Natural killer cell treated with Interleukin-12 subunit alpha and Interleukin-12 subunit beta and Interleukin-15 and Interleukin-18, amount 100 ng/mL, for 72 hours (primary cell): ENCODE data around the gene DEAF1. TPM values are rescaled to one million over a fixed set of nuclear protein-coding genes. Genes with fewer than 3 reads are reported as not detected.

Experiments used
- ATAC-seq, 2 donors: fragments of 150-1000 bp; cut with Tn5 transposase in 1 of 2; sonication (Bioruptor Pico), chemical (Tn5 transposase) in 1 of 2; 2 replicates each; pipeline ENCODE4 v1.10.0; 2021
- DNase-seq: peaks from one replicate; pipeline ENCODE4 v3.0.0; 2022; ENCODE audit warnings: low spot score
- H3K27ac Mint-ChIP-seq, 2 donors: 1 replicate in 1 of 2; 2 replicates in 1 of 2; pipeline ENCODE4 v1.8.0; 2022; ENCODE audit warnings: mixed read lengths in 2 of 2, mild to moderate bottlenecking in 1 of 2, moderate library complexity in 1 of 2
- H3K27me3 Mint-ChIP-seq, 2 donors: 1 replicate in 1 of 2; 2 replicates in 1 of 2; pipeline ENCODE4 v1.8.0; 2022; ENCODE audit warnings: mixed read lengths in 2 of 2
- H3K36me3 Mint-ChIP-seq: one replicate; pipeline ENCODE4 v1.8.0; 2022; ENCODE audit warnings: mixed read lengths
- H3K4me1 Mint-ChIP-seq, 2 donors: 1 replicate in 1 of 2; 2 replicates in 1 of 2; pipeline ENCODE4 v1.8.0; 2022; ENCODE audit warnings: low read depth in 2 of 2, mixed read lengths in 2 of 2, mild to moderate bottlenecking in 1 of 2
- H3K4me3 Mint-ChIP-seq: one replicate; pipeline ENCODE4 v1.8.0; 2022; ENCODE audit warnings: mixed read lengths
- H3K9me3 Mint-ChIP-seq: 2 replicates; pipeline ENCODE4 v1.8.0; 2022; ENCODE audit warnings: mixed read lengths
- total RNA-seq, 2 donors: library from RNA; stranded (reverse); gene quantifications; one replicate each; pipeline ENCODE4 v1.2.3, GENCODE V29; 2022

DEAF1 gene
- total RNA-seq, 2 donors from 2014 or later: 23.2 to 83.6 TPM

DNA sequence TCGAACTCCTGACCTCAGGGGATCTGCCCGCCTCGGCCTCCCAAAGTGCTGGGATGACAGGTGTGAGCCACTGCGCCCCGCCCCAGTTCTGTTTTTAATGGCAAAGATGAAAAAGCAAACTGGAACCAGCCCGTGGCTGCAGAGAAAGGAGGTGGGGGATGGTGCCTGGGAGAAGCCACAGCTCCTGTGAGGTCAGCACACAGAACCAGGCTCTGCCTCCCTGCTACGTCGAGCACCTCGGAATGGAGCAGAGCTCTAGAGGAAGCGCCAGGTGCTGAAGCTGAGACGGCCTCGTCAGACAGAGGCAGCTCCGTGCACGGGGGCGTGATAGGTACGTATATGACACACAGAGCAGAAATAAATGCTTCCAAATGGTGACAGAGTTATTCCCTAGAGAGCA is 49.5 kb downstream of the DEAF1 start:
- Mint-ChIP-seq H3K27me3 (no peaks in the 10 kb centered on the region), H3K4me3 (no peak overlapping the region), H3K36me3 (no peaks in the 10 kb centered on the region), H3K27ac (no peak overlapping the region), H3K4me1 (peaks cover 0 to under 1% of the 10 kb centered on the region in 2 donors), H3K9me3 (no peaks in the 10 kb centered on the region)
- ATAC-seq: no peak
- no peak for DNase-seq

DNA sequence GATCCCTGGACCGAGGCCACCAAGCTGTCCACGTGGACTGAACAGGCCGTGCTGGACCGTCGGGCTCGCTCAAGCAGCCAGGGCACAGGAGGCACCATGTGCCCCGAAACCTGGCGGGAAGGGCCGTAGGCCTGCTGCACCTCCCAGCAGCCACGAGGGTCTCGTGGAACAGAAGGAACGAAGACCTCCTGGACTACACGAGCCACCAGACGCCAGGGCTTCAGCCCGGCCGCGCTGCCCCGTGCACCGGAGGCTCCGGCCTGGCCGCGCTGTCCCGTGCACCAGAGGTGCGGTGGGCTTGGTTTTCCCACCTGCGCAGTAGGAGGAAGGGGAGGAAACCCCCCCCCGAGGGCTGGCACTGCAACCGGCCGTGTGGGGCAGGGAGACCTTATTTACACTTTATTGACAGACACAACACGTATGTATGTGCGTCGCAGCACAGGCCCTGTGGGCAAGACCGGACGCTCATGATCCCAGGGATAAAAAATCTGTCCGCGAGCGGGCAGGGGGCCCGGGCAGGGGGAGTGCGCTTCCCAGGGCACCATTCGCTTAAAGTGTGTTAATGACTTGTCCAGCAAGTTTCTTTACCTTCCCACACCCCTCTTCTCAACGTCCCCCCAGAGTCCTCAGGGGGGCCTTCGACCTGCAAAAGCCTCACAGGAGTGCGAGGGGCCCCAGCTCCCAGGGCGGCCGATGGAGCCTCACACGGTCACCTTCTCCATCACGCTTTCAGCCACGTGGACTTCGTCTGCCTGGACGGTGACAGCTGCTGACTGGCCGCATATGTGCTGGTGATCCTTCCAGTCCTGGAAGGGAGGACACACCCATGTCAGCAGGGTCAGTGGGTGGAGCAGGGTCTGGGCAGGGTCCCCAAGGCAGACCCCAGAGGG is 50.9 kb downstream of the DEAF1 start:
- no peaks in the 10 kb centered on the region for H3K36me3 Mint-ChIP-seq
- no peak overlapping the region for H3K27ac Mint-ChIP-seq
- DNase-seq (peak; percentile 47), ATAC-seq (no peak)
- no peaks in the 10 kb centered on the region for H3K9me3 Mint-ChIP-seq
- peaks cover 0 to 3% of the 10 kb centered on the region in 2 donors for H3K27me3 Mint-ChIP-seq
- no peak overlapping the region for H3K4me3 Mint-ChIP-seq
- H3K4me1 Mint-ChIP-seq: peaks cover 0 to 3% of the 10 kb centered on the region in 2 donors

DNA sequence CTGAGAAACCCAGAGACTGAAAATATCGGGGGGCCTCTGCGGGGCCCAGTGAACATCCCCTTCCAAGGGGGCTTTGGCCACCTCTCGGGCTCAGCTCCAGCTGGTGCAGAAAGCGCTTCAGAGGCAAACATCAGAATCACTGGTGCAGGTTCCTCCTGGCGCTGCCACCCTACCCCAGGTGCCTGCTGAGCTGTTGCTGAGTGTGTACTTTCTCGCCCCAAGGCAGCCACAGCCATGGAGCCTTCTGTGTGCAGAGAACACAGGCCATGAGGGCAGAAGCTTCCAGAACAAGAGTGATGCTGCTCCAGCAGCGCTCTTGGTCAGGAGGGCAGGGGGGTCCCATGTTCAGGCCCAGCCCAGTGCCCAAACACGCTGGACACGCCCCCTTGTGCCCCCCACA is 51.7 kb downstream of the DEAF1 start:
- peaks cover 0 to 3% of the 10 kb centered on the region in 2 donors for H3K4me1 Mint-ChIP-seq
- H3K9me3 Mint-ChIP-seq: no peaks in the 10 kb centered on the region
- no peak overlapping the region for H3K27ac Mint-ChIP-seq
- peaks cover 6 to 7% of the 10 kb centered on the region in 2 donors for H3K27me3 Mint-ChIP-seq
- no peaks in the 10 kb centered on the region for H3K36me3 Mint-ChIP-seq
- H3K4me3 Mint-ChIP-seq: no peak overlapping the region
- ATAC-seq (no peak), DNase-seq (no peak)

DNA sequence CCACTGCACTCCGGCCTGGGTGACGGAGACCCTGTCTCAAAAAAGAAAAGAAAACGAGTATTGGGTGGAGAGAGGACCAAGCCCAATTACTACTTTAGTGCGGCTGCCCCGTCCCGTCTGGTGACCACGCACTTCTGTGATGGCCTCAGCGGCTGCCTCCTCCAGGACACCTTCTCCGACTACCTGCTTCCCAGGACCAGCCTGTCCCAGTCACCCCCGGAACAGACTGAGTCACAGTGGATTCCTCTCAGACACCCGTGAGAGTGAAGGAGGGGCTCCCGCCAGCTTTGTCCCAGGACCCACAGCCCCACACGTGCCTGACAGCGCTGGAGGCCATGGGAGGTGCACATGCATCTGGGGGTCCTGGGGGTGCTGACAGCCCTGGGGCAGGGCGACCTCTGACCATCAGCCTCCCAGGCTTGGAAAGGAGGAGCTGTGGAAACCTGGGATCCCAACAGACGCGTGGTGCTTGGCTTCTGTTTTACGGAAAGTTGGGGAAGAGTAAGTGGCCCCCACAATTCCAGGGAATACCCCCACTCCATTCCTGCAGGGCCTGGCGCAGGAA is 53.1 kb downstream of the DEAF1 start:
- ATAC-seq: no peak
- peak; percentile 44 for DNase-seq
- Mint-ChIP-seq H3K9me3 (no peaks in the 10 kb centered on the region), H3K36me3 (no peaks in the 10 kb centered on the region), H3K27me3 (peaks cover 11 to 14% of the 10 kb centered on the region in 2 donors), H3K4me3 (no peak overlapping the region), H3K4me1 (peaks cover 0 to 7% of the 10 kb centered on the region in 2 donors), H3K27ac (no peak overlapping the region)

DNA sequence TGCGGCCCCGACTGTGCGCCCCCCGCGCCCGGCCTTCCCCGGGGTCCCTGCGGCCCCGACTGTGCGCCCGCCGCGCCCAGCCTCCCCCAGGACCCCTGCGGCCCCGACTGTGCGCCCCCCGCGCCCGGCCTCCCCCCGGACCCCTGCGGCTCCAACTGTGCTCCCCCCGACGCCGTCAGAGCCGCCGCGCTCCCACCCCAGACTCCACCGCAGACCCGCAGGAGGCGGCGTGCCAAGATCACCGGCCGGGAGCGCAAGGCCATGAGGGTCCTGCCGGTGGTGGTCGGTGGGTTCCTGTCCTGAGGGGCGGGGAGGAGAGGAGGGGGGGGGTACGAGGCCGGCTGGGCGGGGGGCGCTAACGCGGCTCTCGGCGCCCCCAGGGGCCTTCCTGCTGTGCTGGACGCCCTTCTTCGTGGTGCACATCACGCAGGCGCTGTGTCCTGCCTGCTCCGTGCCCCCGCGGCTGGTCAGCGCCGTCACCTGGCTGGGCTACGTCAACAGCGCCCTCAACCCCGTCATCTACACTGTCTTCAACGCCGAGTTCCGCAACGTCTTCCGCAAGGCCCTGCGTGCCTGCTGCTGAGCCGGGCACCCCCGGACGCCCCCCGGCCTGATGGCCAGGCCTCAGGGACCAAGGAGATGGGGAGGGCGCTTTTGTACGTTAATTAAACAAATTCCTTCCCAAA is 54.9 kb downstream of the DEAF1 start:
- Mint-ChIP-seq H3K27ac (no peak overlapping the region), H3K36me3 (no peaks in the 10 kb centered on the region), H3K4me1 (peaks cover 0 to 7% of the 10 kb centered on the region in 2 donors), H3K4me3 (no peak overlapping the region), H3K27me3 (peaks cover 19 to 22% of the 10 kb centered on the region in 2 donors), H3K9me3 (no peaks in the 10 kb centered on the region)
- peak; percentile 54 for DNase-seq
- no peak for ATAC-seq

DNA sequence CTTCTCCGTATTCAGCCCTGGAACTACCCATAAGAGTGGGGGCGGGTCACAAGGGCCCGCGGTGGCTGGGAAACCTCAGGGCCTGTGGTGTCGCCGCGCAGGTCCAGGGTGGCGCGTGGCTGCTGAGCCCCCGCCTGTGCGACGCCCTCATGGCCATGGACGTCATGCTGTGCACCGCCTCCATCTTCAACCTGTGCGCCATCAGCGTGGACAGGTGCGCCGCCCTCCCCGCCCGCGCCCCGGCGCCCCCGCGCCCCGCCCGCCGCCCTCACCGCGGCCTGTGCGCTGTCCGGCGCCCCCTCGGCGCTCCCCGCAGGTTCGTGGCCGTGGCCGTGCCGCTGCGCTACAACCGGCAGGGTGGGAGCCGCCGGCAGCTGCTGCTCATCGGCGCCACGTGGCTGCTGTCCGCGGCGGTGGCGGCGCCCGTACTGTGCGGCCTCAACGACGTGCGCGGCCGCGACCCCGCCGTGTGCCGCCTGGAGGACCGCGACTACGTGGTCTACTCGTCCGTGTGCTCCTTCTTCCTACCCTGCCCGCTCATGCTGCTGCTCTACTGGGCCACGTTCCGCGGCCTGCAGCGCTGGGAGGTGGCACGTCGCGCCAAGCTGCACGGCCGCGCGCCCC is 55.6 kb downstream of the DEAF1 start:
- Mint-ChIP-seq H3K4me3 (no peak overlapping the region), H3K9me3 (no peaks in the 10 kb centered on the region), H3K36me3 (no peaks in the 10 kb centered on the region), H3K27ac (no peak overlapping the region), H3K4me1 (peaks cover 0 to 7% of the 10 kb centered on the region in 2 donors), H3K27me3 (peaks cover 20 to 22% of the 10 kb centered on the region in 2 donors)
- no peak for ATAC-seq
- DNase-seq: no peak

DNA sequence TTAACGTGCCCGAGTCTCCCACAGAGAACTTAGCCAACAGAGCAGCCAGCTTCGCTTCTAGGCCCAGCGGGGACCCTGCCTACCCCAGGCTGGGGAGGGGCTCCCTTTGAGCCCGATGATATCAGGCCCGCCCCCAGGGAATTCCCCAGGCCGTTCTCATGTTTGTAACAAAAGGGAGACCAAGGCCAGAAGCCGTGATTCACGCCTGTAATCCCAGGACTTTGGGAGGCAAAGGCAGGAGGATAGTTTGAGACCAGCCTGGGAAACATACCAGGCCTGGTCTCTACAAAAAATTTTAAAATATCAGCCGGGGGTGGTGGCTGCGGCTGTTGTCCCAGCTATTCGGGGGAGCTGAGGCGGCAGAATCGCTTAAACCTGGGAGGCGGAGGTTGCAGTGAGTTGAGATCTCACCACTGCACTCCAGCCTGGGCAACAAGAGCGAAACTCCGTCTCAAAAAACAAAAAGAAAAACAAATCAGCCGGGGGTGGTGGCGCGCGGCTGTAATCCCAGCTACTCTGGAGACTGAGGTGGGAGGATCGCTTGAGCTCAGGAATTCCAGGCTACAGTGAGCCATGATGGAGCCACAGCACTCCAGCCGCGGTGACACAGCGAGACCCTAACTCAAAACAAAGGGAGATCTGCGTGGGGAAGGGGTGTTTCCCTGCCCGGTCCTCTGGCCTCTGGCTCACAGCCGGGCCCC is 56.2 kb downstream of the DEAF1 start:
- H3K4me3 Mint-ChIP-seq: no peak overlapping the region
- H3K9me3 Mint-ChIP-seq: no peaks in the 10 kb centered on the region
- H3K27me3 Mint-ChIP-seq: peaks cover 20 to 22% of the 10 kb centered on the region in 2 donors
- H3K4me1 Mint-ChIP-seq: peaks cover 0 to 7% of the 10 kb centered on the region in 2 donors
- no peaks in the 10 kb centered on the region for H3K36me3 Mint-ChIP-seq
- H3K27ac Mint-ChIP-seq: no peak overlapping the region
- DNase-seq: no peak
- no peak for ATAC-seq

DNA sequence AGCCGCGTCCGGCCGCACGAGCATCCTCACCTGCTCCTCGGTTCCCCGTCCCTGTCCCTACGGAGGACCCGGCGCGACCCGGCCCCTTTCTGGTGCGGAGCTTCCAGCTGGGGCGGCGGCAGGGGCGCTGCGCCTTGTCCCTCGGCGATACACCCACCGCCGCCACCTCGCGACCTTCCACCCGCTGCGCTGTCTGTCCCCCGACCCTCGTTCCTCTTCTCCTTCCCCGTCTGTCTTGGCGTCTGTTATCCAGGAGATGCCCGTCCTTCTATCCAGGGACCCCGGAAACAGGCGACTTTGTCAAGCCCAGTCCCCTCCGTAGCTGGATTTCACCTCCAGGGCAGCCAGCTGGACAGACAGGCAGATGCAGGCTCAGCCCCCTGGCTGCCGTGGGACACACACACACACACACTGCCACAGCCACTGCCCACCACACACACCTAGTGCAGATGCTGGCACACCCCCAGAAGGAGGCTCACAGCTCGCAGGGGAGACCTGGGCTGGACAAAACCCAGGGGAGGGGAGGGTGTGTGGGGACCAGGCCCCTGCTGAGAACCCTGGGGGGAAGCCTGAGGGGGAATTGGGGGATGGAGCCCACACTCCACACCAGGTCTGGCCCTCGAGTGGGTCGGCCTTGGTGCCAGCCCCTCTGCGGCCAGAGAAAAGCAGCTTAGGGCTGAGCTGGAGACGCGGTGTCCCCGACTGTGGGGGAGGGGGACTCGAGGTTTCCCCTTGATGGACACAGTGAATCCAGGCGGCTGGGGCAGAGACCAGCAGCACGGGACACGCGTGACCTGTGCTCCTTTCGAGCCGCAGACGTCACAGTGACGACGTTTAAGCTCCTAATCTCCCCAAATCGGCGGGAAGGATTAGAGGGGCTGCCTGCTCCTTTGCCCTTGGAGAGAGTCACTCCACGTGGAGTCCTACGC is 57.2 kb downstream of the DEAF1 start:
- H3K4me1 Mint-ChIP-seq: peaks cover 0 to 7% of the 10 kb centered on the region in 2 donors
- H3K27ac Mint-ChIP-seq: no peak overlapping the region
- no peaks in the 10 kb centered on the region for H3K36me3 Mint-ChIP-seq
- no peak for ATAC-seq
- H3K9me3 Mint-ChIP-seq: no peaks in the 10 kb centered on the region
- peaks cover 20 to 22% of the 10 kb centered on the region in 2 donors for H3K27me3 Mint-ChIP-seq
- no peak overlapping the region for H3K4me3 Mint-ChIP-seq
- no peak for DNase-seq

DNA sequence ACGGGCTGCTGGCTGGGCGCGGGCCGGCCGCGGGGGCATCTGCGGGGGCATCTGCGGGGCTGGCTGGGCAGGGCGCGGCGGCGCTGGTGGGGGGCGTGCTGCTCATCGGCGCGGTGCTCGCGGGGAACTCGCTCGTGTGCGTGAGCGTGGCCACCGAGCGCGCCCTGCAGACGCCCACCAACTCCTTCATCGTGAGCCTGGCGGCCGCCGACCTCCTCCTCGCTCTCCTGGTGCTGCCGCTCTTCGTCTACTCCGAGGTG is 57.8 kb downstream of the DEAF1 start:
- peak in 1 of 2 donors; percentile 2 for ATAC-seq

DNA sequence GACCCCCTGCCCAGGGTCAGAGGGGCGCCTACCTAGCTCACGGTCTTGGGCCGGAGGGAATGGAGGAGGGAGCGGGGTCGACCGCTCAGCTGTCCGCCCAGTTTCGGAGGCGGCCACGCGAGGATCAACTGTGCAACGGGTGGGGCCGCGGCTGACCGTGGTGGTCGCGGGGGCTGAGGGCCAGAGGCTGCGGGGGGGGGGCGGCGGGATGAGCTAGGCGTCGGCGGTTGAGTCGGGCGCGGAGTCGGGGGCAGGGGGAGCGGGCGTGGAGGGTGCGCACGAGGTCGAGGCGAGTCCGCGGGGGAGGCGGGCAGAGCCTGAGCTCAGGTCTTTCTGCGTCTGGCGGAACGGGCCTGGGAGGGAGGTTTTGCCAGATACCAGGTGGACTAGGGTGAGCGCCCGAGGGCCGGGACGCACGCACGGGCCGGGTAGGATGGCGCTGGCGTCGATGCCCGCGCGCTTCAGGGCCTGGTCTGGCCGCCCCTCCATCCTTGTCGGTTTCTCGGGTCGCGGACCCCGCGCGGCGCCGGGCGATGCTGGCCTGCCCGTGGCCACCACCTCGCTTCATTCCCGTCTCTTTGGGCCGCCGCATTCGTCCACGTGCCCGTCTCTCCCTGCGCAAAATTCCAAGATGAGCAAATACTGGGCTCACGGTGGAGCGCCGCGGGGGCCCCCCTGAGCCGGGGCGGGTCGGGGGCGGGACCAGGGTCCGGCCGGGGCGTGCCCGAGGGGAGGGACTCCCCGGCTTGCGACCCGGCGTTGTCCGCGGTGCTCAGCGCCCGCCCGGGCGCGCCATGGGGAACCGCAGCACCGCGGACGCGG is 58.3 kb downstream of the DEAF1 start, which contains the start of gene DRD4:
TSS of gene DRD4 (plus strand) at position 759 of the 822 bp plus-strand sequence. CDS start at position 795, 36 bp downstream.
- Mint-ChIP-seq H3K27ac (no peak within 1 kb of the TSS), H3K9me3 (no peaks in the 10 kb centered on the region), H3K4me3 (no peak within 1 kb of the TSS)

More for the DNA sequence above, 57.8 kb downstream of the DEAF1 start:
- H3K27ac Mint-ChIP-seq: no peak overlapping the region
- DNase-seq: no peak
- H3K27me3 Mint-ChIP-seq: peaks cover 20 to 22% of the 10 kb centered on the region in 2 donors
- H3K4me3 Mint-ChIP-seq: no peak overlapping the region
- peaks cover 0 to 7% of the 10 kb centered on the region in 2 donors for H3K4me1 Mint-ChIP-seq
- no peaks in the 10 kb centered on the region for H3K36me3 Mint-ChIP-seq
- H3K9me3 Mint-ChIP-seq: no peaks in the 10 kb centered on the region

DNA sequence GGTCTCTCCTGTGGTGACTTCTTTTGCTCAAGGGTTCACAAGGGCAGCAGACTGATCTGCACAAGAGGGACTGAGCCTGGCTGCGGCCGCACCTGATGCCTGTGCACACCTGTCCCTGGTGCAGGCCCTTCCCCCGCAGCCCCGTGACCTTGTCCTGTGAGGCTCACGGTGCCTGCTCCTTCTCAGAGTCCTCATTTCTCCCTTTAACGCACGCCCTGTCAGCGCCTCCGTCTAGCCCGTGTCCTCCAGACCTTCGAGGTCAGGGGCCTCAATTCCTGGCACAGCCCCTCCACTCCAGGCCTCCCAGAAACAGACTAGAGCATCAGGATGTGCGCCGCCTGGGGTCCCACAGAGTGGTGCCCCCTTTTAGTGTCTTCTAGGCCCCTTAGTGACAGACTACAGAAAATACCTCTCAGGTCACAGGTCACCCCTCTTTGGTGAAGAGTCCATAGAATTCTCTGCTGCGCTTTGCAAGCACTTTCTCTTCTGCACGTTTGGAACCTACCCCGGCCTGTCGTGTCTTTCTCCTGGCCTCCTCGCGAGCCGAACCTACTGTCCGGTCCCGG is 59.0 kb downstream of the DEAF1 start:
- no peak overlapping the region for H3K27ac Mint-ChIP-seq
- no peaks in the 10 kb centered on the region for H3K9me3 Mint-ChIP-seq

More for the DNA sequence above, 58.3 kb downstream of the DEAF1 start, which contains the start of gene DRD4:
- Mint-ChIP-seq H3K36me3 (no peaks in the 10 kb centered on the region), H3K27me3 (peaks cover 20 to 22% of the 10 kb centered on the region in 2 donors), H3K4me1 (peaks cover 0 to 7% of the 10 kb centered on the region in 2 donors)
- ATAC-seq: peak; percentile 3 to 54
- no peak for DNase-seq

More for the DNA sequence above, 59.0 kb downstream of the DEAF1 start:
- H3K27me3 Mint-ChIP-seq: peaks cover 20 to 22% of the 10 kb centered on the region in 2 donors
- no peak for DNase-seq
- no peaks in the 10 kb centered on the region for H3K36me3 Mint-ChIP-seq
- no peak overlapping the region for H3K4me3 Mint-ChIP-seq
- peaks cover 0 to 7% of the 10 kb centered on the region in 2 donors for H3K4me1 Mint-ChIP-seq
- ATAC-seq: no peak
